Measurements from ENCODE around the gene MCU.

DNA sequence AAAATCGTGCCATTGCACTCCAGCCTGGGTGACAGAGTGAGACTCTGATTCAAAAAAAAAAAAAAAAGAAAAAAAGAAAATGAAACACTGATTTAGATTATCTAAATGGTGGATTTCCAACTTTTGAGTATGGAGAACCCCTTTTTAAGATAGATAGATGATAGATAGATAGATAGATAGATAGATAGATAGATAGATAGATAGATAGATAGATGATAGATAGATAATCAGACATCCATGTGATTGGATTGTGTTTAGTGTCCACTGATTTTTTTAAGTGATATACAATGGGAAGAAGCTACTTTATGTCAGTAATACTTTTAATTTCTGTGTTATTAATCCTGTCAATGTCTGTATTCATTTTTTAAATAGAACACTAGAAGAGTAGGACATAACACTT is 207.6 kb downstream of the MCU start:
- TF ChIP-seq, protein P1, sequence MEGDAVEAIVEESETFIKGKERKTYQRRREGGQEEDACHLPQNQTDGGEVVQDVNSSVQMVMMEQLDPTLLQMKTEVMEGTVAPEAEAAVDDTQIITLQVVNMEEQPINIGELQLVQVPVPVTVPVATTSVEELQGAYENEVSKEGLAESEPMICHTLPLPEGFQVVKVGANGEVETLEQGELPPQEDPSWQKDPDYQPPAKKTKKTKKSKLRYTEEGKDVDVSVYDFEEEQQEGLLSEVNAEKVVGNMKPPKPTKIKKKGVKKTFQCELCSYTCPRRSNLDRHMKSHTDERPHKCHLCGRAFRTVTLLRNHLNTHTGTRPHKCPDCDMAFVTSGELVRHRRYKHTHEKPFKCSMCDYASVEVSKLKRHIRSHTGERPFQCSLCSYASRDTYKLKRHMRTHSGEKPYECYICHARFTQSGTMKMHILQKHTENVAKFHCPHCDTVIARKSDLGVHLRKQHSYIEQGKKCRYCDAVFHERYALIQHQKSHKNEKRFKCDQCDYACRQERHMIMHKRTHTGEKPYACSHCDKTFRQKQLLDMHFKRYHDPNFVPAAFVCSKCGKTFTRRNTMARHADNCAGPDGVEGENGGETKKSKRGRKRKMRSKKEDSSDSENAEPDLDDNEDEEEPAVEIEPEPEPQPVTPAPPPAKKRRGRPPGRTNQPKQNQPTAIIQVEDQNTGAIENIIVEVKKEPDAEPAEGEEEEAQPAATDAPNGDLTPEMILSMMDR (conservative IDR thresholded peaks at IDR 0.05; ENCODE audit: low read depth, low read length), result no peak
- no peak for TF ChIP-seq BHLHE40 (IDR thresholded peaks at IDR 0.05; ENCODE audit: low read depth, low read length)
- TF ChIP-seq CEBPB (IDR thresholded peaks at IDR 0.05; ENCODE audit: low read depth, low read length), result no peak
- no peak for TF ChIP-seq MAFK (IDR thresholded peaks at IDR 0.05; ENCODE audit: low read depth, low read length)
- no peak for TF ChIP-seq POLR2A (IDR thresholded peaks at IDR 0.05; ENCODE audit: low read depth, low read length)
- no peak for TF ChIP-seq FOS (IDR thresholded peaks at IDR 0.05; ENCODE audit: low read depth, low read length)
- TF ChIP-seq, protein P2, sequence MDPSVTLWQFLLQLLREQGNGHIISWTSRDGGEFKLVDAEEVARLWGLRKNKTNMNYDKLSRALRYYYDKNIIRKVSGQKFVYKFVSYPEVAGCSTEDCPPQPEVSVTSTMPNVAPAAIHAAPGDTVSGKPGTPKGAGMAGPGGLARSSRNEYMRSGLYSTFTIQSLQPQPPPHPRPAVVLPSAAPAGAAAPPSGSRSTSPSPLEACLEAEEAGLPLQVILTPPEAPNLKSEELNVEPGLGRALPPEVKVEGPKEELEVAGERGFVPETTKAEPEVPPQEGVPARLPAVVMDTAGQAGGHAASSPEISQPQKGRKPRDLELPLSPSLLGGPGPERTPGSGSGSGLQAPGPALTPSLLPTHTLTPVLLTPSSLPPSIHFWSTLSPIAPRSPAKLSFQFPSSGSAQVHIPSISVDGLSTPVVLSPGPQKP (IDR thresholded peaks at IDR 0.05; ENCODE audit: borderline replicate concordance, low read depth, low read length), result no peak
- TF ChIP-seq SMC3 (IDR thresholded peaks at IDR 0.05; ENCODE audit: low read depth, low read length), result no peak

Measured in IMR-90 (cell line).